Endodermal cell (in vitro differentiated cells): ENCODE data around the gene SWT1. TPM values are rescaled to one million over a fixed set of nuclear protein-coding genes. Genes with fewer than 3 reads are reported as not detected.

Experiments used
- DNase-seq: peaks from one replicate; pipeline ENCODE4 v3.0.0-alpha.2; 2017
- H3K27ac ChIP-seq: 2 replicates; pipeline ENCODE4 v1.5.1; 2013; ENCODE audit warnings: mild to moderate bottlenecking, low read depth, low read length, moderate library complexity
- H3K27me3 ChIP-seq: 2 replicates; pipeline ENCODE4 v1.6.1; 2013; ENCODE audit warnings: mild to moderate bottlenecking, low read length, moderate library complexity; ENCODE audit not compliant: insufficient read depth, control insufficient read depth, poor library complexity, severe bottlenecking
- H3K36me3 ChIP-seq: 2 replicates; pipeline ENCODE4 v1.7.0; 2013; ENCODE audit warnings: mild to moderate bottlenecking, low read length, moderate library complexity; ENCODE audit not compliant: control insufficient read depth, insufficient read depth
- H3K4me1 ChIP-seq: one replicate; pipeline ENCODE4 v1.7.0; 2013; ENCODE audit warnings: low read length; ENCODE audit not compliant: control insufficient read depth, insufficient read depth
- H3K4me3 ChIP-seq: 2 replicates; pipeline ENCODE4 v1.5.1; 2013; ENCODE audit warnings: mild to moderate bottlenecking, low read length, moderate library complexity
- H3K9ac ChIP-seq: 2 replicates; pipeline ENCODE4 v1.6.1; 2013; ENCODE audit warnings: mild to moderate bottlenecking, low read length, moderate library complexity; ENCODE audit not compliant: poor library complexity, severe bottlenecking; ENCODE audit errors: extremely low read depth
- H3K9me3 ChIP-seq: 2 replicates; pipeline ENCODE4 v1.6.1; 2013; ENCODE audit warnings: mild to moderate bottlenecking, low read length, moderate library complexity; ENCODE audit not compliant: control insufficient read depth
- H3K27ac Mint-ChIP-seq: 2 replicates; pipeline ENCODE4 v1.8.0; 2020; ENCODE audit warnings: mixed read lengths
- H3K27me3 Mint-ChIP-seq: 2 replicates; pipeline ENCODE4 v1.8.0; 2021; ENCODE audit warnings: mild to moderate bottlenecking, mixed read lengths; ENCODE audit not compliant: insufficient read depth
- H3K36me3 Mint-ChIP-seq: 2 replicates; pipeline ENCODE4 v1.8.0; 2020; ENCODE audit warnings: low read depth, mixed read lengths
- H3K4me1 Mint-ChIP-seq: 2 replicates; pipeline ENCODE4 v1.8.0; 2020; ENCODE audit warnings: mixed read lengths
- H3K4me3 Mint-ChIP-seq: 2 replicates; pipeline ENCODE4 v1.8.0; 2020; ENCODE audit warnings: mild to moderate bottlenecking, moderate library complexity, mixed read lengths
- H3K9me3 Mint-ChIP-seq: 2 replicates; pipeline ENCODE4 v1.8.0; 2020; ENCODE audit warnings: mild to moderate bottlenecking, mixed read lengths
- WGBS, 2 experiments: methylation state at CpG; one replicate each; pipeline versions ENCODE4 v1.1.5 to v1.1.7; 2013; ENCODE audit warnings: missing lambda C conversion rate in 2 of 2, mixed read lengths in 1 of 2; ENCODE audit not compliant: insufficient coverage in 1 of 2, insufficient read length in 1 of 2; 5-methylcytosine and 5-hydroxymethylcytosine counted together
- total RNA-seq, 2 donors: library from RNA; stranded (reverse); fragmentation: NEBNext Ultra II Directional in 1 of 2; extraction: Animal tissue kit (Norgen Biotek cat#: 25700) in 1 of 2; gene quantifications; 2 replicates in 1 of 2; 3 replicates in 1 of 2; pipeline ENCODE4 v1.2.1, GENCODE V29; 2021
- TF ChIP-seq, protein P1 (sequence below): fragments of 200-600 bp; sonication (generic); conservative IDR thresholded peaks from 2 replicates; pipeline ENCODE4 v1.5.0; 2021; ENCODE audit warnings: antibody characterized with exemption, mild to moderate bottlenecking

Gene SWT1
- total RNA-seq, 2 donors from 2014 or later, result 9.7 to 13.4 TPM

DNA sequence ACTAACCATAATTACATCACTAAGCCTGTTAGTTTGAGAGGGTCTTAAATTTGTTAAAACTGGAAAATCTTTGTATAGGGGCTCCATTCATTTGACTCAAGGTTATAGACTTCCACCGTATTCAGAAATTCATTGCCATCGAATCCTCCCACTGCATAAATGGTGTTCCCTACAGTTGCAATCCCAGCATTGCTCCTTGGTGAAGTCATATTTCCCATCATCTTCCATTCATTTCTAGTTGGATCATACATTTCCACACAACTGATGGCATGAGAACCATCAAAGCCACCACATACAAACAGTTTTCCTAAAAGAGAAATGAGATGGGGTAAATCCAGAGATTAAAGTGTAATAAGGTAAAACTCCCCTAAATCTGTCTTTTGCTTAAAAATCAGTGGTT lies 141.0 kb downstream of the SWT1 start:
- Histone ChIP-seq H3K9me3 (no peaks in the 10 kb centered on the region), H3K27ac (no peak overlapping the region), H3K9ac (no peak overlapping the region), H3K4me1 (no peaks in the 10 kb centered on the region), H3K4me3 (no peak overlapping the region), H3K27me3 (no peaks in the 10 kb centered on the region), H3K36me3 (peaks cover 90% of the 10 kb centered on the region)
- Mint-ChIP-seq H3K4me3 (no peak overlapping the region), H3K27me3 (no peaks in the 10 kb centered on the region), H3K9me3 (no peaks in the 10 kb centered on the region), H3K4me1 (no peaks in the 10 kb centered on the region), H3K36me3 (peaks cover 72% of the 10 kb centered on the region), H3K27ac (no peak overlapping the region)
- DNase-seq, result no peak
- 80 to 96% methylated on average over 2 of the region's 2 CpGs for WGBS, 2 experiments
- TF ChIP-seq, protein P1, sequence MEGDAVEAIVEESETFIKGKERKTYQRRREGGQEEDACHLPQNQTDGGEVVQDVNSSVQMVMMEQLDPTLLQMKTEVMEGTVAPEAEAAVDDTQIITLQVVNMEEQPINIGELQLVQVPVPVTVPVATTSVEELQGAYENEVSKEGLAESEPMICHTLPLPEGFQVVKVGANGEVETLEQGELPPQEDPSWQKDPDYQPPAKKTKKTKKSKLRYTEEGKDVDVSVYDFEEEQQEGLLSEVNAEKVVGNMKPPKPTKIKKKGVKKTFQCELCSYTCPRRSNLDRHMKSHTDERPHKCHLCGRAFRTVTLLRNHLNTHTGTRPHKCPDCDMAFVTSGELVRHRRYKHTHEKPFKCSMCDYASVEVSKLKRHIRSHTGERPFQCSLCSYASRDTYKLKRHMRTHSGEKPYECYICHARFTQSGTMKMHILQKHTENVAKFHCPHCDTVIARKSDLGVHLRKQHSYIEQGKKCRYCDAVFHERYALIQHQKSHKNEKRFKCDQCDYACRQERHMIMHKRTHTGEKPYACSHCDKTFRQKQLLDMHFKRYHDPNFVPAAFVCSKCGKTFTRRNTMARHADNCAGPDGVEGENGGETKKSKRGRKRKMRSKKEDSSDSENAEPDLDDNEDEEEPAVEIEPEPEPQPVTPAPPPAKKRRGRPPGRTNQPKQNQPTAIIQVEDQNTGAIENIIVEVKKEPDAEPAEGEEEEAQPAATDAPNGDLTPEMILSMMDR, result no peak

DNA sequence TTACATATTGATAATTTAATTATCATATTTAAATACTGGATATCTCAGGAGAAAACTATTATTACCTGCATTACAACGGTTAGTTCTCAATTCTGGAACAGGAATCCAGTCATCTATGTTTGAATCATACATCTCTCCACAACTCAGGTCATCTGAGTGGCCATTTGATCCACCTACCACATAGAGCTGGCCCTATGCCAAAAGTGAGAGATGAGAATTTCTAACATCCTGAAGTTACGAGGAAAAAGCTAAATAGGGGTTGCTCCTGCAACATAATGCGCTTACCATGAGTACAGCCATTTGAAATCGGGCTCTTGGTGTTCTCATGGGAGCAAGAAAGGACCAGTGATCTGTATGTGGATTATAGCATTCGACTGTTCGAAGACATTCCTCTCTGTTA lies 143.2 kb downstream of the SWT1 start:
- H3K9me3 Mint-ChIP-seq, result no peaks in the 10 kb centered on the region
- Histone ChIP-seq H3K4me3 (no peak overlapping the region), H3K9me3 (no peaks in the 10 kb centered on the region), H3K36me3 (peaks cover 97% of the 10 kb centered on the region), H3K9ac (no peak overlapping the region), H3K27me3 (no peaks in the 10 kb centered on the region), H3K4me1 (no peaks in the 10 kb centered on the region), H3K27ac (no peak overlapping the region)
- WGBS, 2 experiments, result 95 to 100% methylated on average over 2 to 5 of the region's 6 CpGs
- no peaks in the 10 kb centered on the region for H3K4me1 Mint-ChIP-seq
- H3K27ac Mint-ChIP-seq, result no peak overlapping the region
- DNase-seq, result no peak
- H3K27me3 Mint-ChIP-seq, result no peaks in the 10 kb centered on the region
- TF ChIP-seq, protein P1, result no peak
- peaks cover 82% of the 10 kb centered on the region for H3K36me3 Mint-ChIP-seq
- H3K4me3 Mint-ChIP-seq, result no peak overlapping the region

DNA sequence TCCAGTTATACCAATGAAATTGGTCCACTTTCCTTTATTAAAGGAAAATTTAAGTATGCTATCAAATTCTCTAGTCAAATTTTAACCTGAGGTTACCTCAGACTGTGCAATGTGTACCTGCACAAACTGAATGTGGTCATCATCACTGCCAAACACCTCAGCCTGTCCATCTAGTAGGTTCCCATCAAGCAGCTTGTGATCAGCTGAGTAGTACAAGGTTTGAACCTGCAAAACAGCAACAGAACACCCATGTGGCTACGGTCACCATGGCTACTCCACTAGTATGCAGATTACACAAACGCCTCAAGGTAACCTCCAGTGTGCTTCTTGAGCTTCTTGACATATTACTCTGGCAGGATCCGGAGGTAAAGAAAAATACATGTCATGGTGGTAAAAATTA lies 148.5 kb downstream of the SWT1 start:
- H3K27me3 ChIP-seq, result no peaks in the 10 kb centered on the region
- no peak overlapping the region for H3K9ac ChIP-seq
- Mint-ChIP-seq H3K36me3 (peaks cover 75% of the 10 kb centered on the region), H3K4me1 (no peaks in the 10 kb centered on the region), H3K4me3 (no peak overlapping the region), H3K9me3 (no peaks in the 10 kb centered on the region), H3K27ac (no peak overlapping the region), H3K27me3 (no peaks in the 10 kb centered on the region)
- 93% methylated on average over 2 of the region's 3 CpGs; no CpG with 5 or more reads in 1 of the 2 experiments for whole genome bisulfite sequencing, 2 experiments
- peaks cover 97% of the 10 kb centered on the region for H3K36me3 ChIP-seq
- no peaks in the 10 kb centered on the region for H3K9me3 ChIP-seq
- DNase-seq, result no peak
- no peaks in the 10 kb centered on the region for H3K4me1 ChIP-seq
- H3K27ac ChIP-seq, result no peak overlapping the region
- H3K4me3 ChIP-seq, result no peak overlapping the region
- TF ChIP-seq, protein P1, result no peak
